HG03095 (cell line): ENCODE results near the gene TOR1B.
A peak's percentile ranks its signal among the peaks of the same experiment; 100 is the strongest.

Experiments
- ATAC-seq: cut with Tn5 transposase; IDR thresholded peaks from one replicate; pipeline ENCODE4 v1.9.1; 2021; ENCODE audit warnings: moderate library complexity; ENCODE audit not compliant: unreplicated experiment

TOR1B gene

GRCh38 chr9:129812385-129812784 lies 9.4 kb downstream of the TOR1B start:
- ATAC-seq = no peak

DNA sequence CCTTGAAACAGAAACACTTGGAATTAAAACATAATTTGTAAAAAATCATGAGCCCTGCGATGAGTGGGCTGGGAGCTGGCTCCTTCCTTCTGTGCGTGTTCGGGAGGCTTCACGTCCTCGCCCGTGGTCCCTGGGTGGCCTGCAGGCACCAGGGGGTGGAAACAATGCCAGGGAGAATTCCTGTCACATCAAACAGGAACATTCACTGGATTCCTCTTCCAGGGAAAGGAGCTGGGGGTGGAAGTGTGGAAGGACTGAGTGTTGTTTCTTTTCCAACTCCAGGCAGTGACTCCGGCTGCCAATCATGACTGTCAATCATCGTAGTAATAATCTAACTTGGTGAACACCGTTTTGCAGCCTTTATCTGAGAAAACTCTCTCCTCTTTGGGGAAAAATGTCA lies 10.7 kb downstream of the TOR1B start:
- ATAC-seq = no peak

DNA sequence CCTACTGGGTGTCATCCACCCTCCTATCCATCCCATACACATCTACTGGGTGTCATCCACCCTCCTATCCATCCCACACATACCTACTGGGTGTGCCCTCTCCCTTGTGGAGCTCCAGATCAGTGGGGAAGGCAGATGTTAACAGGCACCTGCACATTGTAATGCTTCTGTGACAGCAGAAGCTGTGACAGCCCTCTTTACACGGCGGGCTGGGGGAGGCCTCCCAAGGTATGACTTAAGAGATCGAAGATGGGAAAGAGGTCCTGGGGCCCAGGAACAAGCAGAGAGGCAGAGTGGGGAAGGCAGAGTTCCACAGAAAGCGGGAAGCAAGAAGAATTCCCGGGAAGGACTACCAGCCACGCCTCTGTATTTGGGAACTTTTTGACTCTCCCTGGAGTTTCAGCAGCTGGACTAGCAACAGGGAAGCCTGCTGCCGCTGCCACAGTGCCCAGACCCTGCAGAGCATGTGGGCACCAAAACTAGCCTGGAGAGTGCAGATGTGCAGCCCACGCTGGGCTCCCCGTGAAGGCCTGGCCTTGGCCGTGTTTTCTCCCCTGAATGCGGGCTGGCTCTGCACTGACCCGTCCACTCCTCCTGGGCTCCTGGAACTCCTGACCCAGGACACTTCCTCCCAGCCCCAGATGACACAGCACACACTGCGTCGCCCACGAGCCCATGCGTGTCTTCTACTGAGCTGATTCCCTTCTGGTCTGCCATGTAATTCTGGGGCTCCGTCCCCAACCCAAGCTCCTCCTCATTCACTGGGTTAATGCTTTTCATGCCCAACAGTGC lies 11.6 kb downstream of the TOR1B start:
- ATAC-seq = no peak

DNA sequence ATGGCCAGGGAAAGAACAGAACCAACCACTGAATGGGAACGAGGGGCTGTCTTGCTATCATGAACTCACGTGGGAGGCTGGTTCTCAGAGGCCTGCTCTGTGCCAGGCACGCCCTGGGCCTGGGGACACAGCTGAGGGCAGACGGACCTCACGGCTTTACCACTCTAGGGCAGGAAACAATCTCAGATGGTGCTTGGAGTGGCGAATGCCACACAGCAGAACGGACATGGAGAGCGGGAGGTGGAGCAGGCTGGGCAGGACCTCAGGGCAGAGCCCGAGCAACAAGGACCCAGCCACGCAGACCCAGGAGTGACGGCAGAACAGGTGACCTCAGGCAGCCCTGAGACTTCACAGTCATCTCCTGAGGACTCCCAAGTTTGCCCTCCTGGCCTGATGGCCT lies 12.3 kb downstream of the TOR1B start:
- no peak for ATAC-seq

- no peak for ATAC-seq
These were observed 13.8 kb downstream of the TOR1B start for GRCh38 chr9:129816501-129817435.

GRCh38 chr9:129822898-129823541 lies 20.0 kb downstream of the TOR1B start:
- no peak for ATAC-seq

DNA sequence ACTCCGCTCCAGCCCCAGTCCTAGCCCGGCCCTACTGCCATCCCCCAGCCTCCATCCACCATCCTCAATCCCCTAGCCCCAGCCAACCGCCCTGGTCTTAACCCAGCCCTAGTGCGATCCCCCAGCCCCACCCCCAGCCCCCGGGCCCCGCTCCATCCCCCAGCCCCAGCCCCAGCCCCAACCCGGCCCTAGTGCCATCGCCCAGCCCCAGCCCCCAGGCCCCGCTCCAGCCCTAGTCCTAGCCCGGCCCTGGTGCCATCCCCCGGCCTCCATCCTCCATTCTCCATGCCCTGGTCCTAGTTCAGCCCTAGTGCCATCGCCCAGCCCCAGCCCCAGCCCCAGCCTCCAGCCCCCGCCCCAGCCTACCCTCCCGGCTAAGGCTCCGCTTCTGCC lies 20.6 kb downstream of the TOR1B start:
- ATAC-seq = no peak

DNA sequence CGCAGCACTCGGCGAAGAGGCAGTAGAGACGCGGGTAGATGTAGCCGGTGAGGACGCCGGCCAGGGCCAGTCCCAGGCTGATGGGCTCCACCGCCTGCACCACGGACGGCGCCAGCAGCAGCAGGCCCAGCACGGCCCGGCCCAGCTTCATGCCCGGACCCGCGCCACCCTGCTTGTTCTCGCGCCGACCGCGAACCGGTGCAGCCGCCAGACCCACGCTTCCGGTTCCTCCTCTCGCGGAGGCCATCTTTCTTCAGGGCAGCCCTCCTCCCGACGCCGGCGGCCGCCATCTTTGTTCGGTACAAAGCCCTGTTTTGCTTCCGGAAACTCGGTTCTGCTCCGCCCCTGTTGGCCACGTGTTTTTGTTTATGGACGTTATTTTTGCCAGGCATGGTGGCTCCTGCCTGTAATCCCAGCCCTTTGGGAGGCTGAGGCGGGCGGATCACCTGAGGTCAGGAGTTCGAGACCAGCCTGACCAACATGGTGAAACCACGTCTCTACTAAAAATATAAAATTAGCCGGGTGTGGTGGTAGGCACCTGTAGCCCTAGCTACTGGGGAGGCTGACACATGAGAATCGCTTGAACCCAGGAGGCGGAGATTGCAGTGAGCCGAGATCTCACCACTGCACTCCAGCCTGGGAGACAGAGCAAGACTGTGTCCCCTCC lies 21.1 kb downstream of the TOR1B start, which contains the start of gene TOR1A:
TSS of gene TOR1A (minus strand) at position 202 of the 667 bp plus-strand sequence. CDS start at position 151, 51 bp downstream.
- peak; percentile 82 for ATAC-seq

DNA sequence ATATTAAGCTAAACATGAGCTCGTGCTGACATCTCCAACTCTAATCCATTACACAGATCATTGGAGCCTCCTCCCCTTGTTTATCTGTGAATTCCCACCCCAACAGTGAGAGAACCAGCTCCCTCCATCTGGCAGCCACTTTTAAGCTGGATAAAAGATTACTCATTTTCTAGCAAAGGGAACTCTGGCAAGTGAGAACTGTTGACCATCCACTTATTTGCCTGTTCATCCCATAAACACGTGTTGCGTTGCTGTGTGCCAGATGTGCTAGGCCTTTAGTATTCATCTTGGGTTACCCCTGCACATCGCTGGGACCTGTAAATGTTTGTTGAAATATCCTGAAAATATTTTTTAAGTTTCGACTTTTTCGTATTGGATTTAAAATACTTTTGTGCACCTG lies 23.4 kb downstream of the TOR1B start:
- ATAC-seq = no peak

- no peak for ATAC-seq
These were observed 23.8 kb downstream of the TOR1B start for GRCh38 chr9:129826759-129827158.

DNA sequence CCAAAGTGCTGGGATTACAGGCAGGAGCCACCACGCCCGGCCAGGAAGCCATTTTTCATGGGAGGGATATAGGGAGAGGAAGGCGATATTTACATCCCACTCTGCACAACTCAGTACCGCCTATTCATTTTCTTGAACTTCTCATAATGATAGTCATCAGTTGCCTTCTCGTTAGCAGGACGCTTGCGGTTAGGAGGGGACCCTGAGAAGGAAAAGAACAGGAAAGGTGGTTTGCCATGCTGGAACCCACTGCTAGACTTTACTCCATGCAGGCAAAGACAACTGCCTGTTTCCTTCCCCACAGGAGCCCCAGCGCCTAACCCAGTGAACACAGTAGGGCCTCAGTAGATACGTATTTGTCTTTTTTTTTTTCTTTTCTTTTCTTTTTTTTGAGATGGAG lies 25.1 kb downstream of the TOR1B start:
- ATAC-seq = no peak

DNA sequence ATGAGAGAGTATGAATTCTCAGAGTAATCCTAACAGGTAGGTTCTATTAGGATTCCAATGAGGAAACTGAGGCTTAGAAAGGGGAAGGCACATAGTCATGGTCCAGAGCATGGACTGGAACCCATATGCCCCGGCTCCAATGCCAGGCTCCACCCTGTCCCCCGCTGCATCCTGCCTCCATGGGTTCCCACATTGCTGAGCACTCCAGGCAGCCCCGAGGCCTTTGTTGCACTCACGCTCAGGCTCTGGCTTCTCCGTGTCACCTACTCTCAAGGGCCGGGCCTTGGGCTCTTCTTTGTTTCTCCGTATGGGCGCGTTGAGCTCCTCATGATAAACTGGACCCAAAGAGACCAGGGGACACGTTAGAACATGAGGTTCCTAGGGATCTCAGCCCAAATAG lies 26.0 kb downstream of the TOR1B start:
- no peak for ATAC-seq

DNA sequence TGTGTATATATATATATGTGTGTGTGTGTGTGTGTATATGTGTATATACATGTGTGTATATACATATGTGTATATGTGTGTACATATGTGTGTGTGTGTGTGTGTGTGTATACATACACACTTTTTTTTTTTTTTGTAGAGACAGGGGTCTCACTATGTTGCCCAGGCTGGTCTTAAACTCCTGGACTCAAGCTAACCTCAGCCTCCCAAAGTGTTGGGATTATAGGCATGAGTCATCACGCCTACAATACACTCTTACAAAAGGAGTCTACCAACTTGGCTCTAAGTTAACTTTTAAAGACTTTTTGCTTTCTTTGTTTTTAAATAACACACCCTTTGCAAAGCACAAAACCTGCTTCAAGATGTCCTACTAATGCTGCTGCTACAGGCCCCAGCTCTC lies 30.0 kb downstream of the TOR1B start:
- no peak for ATAC-seq

DNA sequence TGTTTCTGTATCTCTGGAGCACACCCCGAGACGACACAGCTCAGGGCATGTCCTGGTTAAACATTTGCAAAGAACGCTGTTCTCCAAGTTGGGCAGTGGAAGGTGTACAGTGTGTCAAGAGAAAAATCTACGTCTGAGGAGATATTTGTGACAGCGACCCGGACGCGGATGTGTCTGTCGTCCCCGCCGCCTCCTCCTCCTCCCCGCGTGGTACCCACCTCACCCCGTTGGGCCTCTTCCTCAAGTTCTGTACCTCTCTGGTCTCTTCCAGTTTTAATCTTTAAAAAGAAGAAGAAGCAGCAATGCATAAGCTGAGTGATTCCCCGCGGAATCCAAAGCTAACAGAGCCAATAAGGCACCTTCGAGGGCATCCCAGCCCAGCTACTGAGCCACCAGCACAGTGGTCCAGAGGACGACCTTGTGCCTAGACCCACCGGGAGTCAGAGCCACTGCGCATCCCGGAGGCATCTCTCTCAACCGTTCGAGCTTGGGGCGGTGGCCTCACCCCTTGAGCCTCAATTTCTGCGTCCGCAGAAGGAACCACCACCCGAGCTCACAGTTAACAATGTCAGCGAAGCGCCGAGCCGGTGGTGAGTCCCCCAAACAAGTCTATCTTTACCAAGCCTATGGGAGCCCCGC lies 31.6 kb downstream of the TOR1B start:
- ATAC-seq = peak; percentile 4

DNA sequence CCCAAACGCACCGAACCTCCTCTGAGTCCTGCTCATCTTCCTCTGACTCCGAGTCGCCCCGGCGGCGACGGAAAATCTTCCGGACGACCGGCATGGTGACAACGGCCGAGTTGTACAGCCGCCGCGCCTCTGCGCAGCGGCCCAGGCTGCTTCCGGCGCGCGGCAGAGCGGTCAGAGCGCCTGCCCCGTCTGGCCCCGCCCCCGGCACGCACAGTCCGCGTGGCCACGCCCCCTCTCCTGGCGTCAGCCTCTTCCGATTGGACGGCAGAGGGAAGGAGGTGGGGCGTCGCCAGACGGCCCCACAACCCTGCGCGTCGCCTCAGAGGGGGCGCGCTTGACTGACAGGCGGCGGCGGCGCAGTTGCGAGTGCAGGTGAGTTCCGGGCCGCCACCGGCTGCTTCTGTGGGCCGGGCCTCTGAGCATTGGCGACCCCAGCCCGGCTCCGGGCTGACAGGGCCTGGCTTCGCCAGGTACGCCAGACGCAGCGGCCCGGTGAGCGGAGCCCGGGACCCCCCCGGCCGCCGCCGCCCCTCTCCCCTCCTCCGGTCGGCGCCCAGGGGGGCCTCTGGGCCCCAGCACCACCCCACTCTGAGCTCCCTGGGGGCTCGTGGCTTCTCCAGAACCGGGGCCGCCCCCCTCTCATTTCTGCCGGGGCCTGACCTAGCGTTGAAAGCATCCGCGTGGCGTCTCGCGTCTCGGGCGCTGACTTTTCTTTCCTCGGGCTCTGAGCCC lies 32.3 kb downstream of the TOR1B start, which contains the start of the genes C9orf78 and USP20:
TSS of gene C9orf78 (minus strand) at position 148 of the 732 bp plus-strand sequence. CDS start at position 94, 54 bp downstream.
TSS of gene USP20 (plus strand) at position 331 of the 732 bp plus-strand sequence. CDS start 17,098 bp downstream, outside the sequence.
- ATAC-seq = peak; percentile 88

GRCh38 chr9:129835860-129836223 lies 32.9 kb downstream of the TOR1B start:
- no peak for ATAC-seq

- ATAC-seq = no peak
These were observed 33.5 kb downstream of the TOR1B start for GRCh38 chr9:129836311-129837007.

GRCh38 chr9:129838707-129839259 lies 35.8 kb downstream of the TOR1B start:
- no peak for ATAC-seq
